NCI-H774 (cell line): ENCODE measurements around the gene TFAP2A.

Source experiments
- DNase-seq: peaks from one replicate; lab custom pipeline; 2025; lab: John Stamatoyannopoulos, UW

Gene TFAP2A

DNA sequence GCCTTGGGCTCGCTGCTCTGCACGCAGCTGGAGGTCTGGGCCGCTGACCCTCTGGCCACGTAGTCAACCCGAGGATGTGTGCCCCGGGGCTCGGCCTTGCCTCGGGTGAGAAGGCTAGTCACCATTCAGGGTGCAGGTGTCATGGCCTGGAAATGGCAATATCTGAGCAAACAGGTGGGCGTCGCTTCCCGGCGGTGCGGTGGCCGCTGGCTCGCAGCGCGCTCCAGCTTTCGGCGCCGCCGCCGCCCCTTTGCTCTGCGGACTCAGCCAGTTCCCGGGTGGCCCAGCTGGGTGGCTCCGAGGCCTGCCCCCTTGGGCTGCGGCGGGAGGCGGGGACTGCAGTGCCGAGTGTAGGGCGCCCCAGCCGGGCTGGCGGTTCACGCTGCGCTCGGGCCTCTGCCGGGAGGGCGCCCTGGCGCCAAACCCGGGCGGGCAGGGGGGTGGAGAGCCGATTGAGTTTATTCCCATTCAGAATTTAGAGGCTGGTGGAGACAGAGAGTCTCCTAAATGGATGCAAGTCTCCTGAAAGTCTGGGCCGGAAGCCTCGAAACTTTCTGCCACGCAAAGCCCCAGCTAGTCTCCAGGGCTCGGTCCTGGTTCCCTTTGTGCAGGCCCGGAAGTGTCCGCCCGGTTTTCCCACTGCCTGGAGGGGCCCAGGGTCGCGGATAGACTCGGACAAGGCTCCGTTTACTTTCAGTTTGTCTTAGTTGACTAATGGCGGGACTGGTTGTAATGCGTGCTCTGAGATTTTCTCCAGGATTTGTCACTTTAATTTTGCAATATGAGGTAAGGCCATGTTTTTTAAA is 11.3 kb upstream of the TFAP2A start:
- DNase-seq = no peak

DNA sequence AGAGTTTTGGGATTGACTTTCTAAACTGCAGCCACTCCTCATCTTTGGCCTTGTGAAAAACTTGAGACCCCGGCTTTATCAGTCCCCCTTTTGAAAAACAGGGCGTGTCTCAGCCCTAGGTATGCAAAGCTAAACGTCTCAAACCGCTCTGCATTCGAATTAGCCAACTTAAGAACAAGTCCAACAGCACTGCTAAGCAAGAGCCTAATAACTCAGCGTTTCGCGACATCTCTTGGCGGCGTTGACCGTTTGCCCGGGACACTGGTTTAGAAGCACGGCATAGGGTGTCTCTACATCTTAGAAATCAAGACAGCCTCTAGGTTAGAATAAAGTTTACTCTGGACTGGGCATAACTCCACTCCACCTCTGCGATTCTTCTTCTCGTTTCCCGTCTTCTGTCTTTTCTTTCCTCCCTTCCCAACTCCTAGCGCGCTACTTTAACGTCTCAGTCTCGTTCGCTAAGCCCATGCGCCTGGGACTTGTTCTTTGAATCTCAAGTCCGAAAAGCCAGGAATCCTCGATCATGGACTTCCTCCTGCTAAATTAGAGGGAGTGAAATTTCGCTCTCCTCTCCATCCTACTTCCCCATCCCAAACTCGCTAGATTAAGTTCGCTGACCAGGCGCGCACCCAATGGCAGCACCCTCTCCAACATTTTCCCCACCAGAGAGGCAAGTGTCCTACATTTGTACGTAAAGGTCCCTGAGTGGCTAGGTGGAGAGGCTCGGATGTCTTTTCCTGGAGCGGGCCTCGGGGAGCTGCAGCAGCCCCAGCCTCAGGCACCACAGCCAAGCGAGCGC is 10.5 kb upstream of the TFAP2A start:
- DNase-seq = no peak

- no peak for DNase-seq
These were observed 9.2 kb upstream of the TFAP2A start for GRCh38 chr6:10424040-10424439.

DNA sequence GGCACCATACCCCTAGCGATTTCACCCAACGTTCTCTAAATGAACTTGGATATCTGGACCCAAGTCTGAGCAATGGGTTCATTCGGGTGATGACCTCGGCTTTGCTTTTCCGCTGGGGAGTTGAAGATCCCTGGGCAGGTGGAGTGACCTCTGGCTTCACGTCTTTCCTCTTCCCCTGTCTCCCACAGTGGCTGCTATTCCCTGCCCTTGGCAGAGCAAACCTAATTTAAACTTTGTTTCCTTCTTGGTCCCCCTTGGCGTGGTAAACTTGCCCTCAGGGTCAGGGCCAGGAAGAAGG is 7.8 kb upstream of the TFAP2A start:
- no peak for DNase-seq

DNA sequence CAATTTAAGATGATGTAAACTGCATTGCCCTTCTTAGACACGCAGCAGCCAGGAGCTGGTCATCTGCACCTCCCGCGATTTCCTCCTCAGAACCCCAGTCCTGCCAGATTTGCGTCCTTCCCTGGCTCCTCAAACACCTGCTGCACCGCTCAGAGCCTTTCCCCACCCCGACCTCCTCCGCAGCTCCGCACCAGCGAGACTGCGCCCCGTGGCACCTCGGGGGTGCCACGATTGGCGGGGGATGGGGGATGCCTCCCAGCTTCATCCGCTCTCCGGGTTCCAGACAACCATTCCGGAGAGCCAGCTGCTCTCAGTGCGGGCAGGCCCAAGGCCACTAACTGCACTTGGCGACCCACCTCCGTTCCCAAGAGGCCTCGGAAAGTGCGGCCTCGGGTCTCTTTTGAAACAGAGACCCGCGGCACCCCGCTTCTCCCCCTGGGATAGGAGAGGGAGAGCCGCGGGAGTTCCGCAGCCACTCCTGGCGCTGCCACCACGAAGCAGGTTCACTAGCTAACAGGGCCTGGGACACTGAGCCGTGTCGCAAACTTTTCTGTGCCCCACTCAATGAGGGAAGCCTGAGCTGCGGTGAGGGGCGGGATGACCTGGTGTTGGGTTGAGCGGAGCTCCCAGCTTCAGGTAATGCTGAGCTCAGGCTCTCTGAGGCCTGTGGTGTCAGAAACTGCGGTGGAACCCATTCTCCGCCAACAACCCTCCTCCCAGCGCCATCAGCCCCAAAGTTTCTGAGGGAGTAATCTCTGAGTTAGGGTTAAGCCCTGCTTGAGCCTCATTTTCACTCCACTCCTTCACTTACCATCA is 7.3 kb upstream of the TFAP2A start:
- no peak for DNase-seq

- no peak for DNase-seq
These were observed 6.5 kb upstream of the TFAP2A start for GRCh38 chr6:10421158-10421920.

GRCh38 chr6:10420546-10421157 is 5.8 kb upstream of the TFAP2A start:
- DNase-seq = no peak

GRCh38 chr6:10419749-10420545 is 5.1 kb upstream of the TFAP2A start:
- DNase-seq = no peak

- no peak for DNase-seq
These were observed 4.2 kb upstream of the TFAP2A start for GRCh38 chr6:10418862-10419748.

GRCh38 chr6:10418361-10418861 is 3.5 kb upstream of the TFAP2A start:
- no peak for DNase-seq

- no peak for DNase-seq
These were observed 2.8 kb upstream of the TFAP2A start for GRCh38 chr6:10417681-10418104.

DNA sequence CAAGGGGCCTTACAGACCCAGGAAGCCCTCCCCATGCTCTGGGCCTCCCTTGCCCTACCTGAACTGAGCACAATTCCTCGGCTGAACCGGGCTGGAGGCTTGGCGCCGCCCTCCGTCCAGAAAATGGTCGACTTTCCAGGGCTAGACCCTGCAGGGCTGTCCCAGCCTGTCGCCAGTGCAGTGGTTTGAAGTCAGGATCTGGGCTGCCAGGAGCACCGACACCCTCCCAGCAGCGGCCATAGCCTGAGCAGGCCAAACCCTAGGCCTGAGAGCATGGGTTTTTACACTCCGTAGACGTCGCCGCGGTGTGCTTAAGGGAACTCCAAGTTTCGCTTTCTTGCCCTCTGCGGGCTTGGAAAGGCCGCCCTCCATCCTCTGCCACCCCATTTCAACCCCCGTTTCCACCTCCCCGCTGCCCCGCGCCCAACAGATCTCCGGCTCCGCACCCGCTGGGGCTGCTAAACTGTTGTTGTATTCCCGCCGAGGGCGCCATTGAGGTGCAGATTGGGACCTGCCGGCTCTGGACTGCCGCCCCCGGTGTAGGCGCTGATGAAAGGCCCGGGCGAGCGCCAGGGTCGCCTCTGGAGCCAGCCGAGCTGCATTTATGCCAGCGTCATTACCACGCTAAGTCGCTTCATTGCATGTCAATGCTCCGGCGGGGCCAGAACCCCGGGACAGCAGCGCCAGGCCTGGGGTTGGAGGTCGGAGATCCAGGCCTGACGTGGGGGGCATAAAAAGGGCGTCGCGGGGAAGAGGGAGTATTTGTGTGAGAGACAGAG is 2.2 kb upstream of the TFAP2A start:
- no peak for DNase-seq

GRCh38 chr6:10416516-10416862 is 1.6 kb upstream of the TFAP2A start:
- no peak for DNase-seq

DNA sequence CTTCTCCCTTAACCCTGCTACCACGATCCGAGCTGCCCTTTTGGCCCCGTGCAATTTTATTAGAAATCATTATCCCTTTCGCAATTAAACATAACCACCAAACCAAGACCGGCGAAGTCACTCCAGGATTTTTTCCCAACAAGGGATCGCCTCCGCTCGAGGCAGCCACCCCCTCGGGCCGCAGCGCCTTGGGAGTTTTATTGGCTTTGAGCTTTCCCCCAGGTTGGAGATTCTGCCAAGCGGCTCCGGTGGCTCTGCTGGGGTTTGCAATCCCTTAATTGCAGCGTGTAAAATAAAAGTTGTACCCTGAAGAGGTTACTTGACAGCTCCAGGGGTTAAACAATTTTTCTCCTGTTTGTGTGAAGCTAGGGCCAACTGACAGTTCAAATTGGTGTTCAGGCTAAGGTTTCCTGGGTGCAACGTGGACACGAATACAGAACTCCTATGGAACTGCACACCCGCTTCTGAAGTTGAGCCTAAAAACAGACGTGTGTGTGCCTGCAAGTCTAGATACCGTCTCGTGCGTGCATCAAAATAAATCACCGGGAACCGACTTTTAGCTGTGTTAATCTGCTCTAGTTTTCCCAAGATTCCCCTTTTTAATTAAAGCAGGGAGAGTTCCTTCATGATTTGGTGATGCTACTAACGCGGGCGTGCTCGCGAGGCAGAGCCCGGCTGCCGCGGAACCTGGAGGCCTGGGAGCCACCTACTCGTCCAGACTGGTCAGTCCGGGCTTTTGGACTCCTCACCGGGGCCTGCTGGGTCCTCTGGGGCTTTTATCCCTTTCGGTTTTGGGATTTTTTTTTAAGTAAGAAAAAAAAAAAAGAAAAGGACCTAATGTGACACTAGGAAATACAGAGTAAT is 975 bp upstream of the TFAP2A start:
- no peak for DNase-seq

DNA sequence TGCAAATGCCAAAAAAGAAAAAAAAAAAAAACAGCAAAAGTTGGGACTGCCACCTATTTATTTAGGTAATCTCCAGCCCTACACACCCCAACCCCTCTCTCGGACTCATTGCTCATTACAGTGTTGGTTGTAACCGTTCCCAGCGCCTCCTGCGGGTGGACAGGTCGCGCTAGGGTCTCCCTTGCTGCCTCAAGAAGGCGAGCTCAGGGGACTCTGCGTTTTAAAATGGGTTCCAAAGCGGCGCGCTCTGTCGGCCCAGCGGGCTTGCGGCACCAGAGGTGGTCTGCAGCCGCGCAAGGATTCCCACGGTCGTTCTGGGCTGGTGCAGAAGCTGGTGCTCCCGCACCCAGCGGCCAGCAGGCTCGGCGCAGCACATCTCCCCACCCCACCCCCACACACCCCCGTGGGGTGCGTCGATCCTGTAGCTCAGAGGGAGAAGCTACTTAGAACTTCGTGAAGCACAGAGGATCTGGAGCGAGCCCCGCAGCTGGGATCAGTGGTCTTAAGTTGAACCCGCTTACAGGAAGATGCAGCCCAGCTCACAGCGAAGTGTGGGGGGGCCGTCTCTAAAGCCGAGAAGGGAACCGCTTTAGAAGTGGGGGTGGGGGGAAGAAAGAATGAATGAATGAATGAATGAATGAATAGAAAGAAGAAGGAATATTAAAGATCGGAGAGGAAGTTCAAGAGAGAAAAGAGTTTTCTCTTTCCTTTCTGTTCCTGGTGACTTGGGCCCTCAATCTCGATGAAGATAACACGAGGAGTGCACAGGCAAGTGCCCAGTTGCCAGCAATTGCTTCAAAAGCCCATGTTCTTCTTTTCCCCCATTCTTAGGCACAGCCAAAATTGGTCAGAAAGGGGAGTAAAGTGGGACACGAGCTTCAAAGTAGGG is 780 bp downstream of the TFAP2A start:
- no peak for DNase-seq

DNA sequence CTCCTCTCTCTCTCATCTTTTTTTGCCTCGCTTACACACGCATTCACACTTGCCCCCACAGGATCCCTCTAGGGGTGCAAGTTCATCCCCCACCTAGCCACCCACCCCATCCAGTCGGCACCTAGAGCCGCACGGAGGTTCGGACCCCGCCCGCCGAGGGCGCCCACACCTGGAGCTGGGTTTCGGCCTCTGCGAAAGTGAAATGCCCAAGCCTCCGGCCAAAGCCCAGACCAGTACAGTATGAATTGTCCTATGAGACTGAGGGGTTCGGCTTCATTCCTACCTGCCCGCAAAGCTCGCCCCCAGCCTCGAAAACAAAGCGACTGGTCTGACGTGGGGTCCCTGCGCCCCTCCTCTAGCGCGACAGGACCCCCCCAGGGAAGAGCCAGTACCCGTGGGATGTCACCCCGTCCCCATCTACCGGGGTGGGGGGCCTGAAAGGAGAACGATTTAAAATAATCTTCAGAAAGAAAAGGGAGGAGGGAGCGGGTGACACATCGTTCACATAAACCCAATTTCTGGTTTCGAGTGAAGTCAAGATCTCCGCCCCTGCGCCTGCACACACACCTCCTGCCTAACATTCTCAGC is 1.5 kb downstream of the TFAP2A start:
- DNase-seq = no peak
